ENCODE data around the gene MPRIP.
A peak's percentile ranks its signal among the peaks of the same experiment; 100 is the strongest.

Gene MPRIP

DNA sequence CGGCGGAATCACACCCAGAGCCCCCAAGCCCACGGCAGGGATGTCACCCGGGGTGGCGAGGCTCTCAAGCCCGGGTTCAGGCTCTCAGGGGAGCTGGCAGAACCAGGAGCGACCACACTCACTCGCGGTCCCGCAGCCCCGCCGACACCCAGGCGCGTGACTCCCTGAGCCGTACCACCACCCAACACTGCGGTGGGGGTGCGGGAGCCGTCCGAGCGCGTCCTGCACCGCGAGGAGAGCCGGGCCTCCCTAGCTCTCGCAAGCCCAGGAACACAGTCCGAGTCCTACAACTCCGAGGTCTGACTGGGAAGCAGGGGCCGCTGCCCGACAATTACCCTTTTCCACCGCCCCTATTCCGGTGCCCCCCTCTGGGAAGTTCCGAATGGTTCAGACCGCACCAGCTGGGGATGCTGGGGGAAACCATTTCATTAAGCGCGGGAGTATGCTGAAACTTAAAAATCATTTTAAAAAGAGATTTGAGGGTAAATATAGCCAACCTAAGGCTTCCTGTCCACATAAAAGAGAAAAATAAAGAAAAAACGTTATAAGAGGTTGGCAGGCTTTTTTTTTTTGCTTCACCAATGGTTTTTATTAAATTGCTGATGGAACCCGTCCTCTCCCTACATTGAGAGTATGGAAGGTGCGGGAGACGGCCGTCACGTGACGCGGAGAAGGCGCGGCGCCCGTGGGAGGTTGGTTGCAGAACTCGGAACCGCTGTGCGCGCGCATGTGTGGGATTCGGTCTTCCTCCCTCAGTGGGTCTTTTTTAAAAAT is 195.0 kb downstream of the MPRIP start, which contains the start of gene FLCN:
Gene FLCN, minus strand, starts transcription at position 143 of the 774 bp plus-strand sequence. CDS start 9,031 bp downstream, outside the sequence.
- DNase-seq (ENCODE audit: low spot score) = peak; percentile 88

DNA sequence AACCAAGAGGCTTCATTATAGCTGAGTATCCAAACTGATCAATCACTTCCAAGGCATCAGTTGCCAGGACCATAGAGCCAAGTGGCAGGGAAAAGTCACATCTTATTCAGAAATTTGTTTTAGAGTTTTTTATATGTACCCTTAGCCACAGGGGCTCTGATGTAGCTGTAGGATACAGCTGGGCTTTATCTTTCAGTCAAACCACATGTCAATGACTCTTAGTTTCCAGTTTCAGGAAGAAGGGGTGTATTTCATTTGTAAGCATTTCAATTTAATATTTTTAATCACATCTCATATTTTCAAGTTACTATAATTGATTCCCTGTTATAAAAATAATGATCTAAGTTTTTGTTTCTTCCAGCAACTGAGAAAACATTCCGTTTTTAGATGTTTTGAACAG is 197.6 kb downstream of the MPRIP start:
- no peak for DNase-seq (ENCODE audit: low spot score)

DNA sequence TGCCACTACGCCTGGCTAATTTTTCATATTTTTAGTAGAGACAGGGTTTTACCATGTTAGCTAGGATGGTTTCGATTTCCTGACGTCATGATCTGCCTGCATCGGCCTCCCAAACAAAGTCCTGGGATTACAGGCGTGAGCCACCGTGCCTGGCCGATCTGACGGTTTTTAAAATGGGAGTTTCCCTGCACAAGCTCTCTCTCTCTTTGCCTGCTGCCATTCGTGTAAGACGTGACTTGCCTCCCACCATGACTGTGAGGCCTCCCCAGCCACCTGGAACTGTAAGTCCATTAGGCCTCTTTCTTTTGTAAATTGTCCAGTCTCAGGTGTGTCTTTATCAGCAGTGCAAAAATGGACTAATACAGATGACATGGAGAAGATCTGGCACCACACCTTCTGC is 199.4 kb downstream of the MPRIP start:
- no peak for DNase-seq (ENCODE audit: low spot score)

- no peak for DNase-seq (ENCODE audit: low spot score)
These were observed 200.0 kb downstream of the MPRIP start for GRCh38 chr17:17242246-17242645.
